GM12875 (cell line): ENCODE measurements around the gene RARRES2.
"Not testable (repeated sequence)": the region's sequence is repeated elsewhere in the genome, so short reads cannot be mapped to it uniquely, and the experiment has no call there.

Experiments used
- H3K4me3 ChIP-seq: one replicate; pipeline ENCODE4 v1.5.1; 2011; ENCODE audit warnings: low read depth, low read length, control low read depth
- TF ChIP-seq, protein P1 (sequence below): IDR thresholded peaks from 2 replicates; pipeline ENCODE4 v1.5.1; 2011; ENCODE audit warnings: low read depth, mild to moderate bottlenecking, control low read depth, inconsistent platforms, low read length, moderate library complexity, borderline replicate concordance; ENCODE audit not compliant: insufficient read depth

RARRES2 gene

DNA sequence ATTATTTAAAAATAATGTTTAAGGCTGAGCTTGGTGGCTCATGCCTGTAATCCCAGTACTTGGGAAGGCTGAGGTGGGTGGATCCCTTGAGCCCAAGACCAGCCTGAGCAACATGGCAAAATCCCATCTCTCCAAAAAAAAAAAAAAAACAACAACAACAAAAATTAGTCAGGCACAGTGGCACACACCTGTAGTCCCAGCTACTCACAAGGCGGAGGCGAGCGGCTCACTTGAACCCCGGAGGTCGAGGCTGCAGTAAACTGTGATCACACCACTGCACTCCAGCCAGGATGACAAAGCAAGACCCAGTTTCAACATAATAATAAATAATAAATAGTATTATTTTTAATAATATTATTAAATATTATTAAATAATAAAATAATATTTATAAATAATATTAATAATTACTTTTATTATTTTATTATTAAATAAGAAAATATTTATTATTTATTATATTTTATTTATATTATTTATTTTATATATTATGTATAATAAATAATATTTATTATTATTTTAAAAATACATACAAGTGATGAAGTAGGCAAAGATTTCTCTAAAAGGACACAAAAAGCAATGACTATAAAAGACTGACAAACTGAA lies 26.7 kb downstream of the RARRES2 start:
- no peak overlapping the region for H3K4me3 ChIP-seq
- TF ChIP-seq, protein P1, sequence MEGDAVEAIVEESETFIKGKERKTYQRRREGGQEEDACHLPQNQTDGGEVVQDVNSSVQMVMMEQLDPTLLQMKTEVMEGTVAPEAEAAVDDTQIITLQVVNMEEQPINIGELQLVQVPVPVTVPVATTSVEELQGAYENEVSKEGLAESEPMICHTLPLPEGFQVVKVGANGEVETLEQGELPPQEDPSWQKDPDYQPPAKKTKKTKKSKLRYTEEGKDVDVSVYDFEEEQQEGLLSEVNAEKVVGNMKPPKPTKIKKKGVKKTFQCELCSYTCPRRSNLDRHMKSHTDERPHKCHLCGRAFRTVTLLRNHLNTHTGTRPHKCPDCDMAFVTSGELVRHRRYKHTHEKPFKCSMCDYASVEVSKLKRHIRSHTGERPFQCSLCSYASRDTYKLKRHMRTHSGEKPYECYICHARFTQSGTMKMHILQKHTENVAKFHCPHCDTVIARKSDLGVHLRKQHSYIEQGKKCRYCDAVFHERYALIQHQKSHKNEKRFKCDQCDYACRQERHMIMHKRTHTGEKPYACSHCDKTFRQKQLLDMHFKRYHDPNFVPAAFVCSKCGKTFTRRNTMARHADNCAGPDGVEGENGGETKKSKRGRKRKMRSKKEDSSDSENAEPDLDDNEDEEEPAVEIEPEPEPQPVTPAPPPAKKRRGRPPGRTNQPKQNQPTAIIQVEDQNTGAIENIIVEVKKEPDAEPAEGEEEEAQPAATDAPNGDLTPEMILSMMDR = no peak

- no peak overlapping the region for H3K4me3 ChIP-seq
- TF ChIP-seq, protein P1 = no peak
Measured at GRCh38 chr7:150313870-150314269, 27.6 kb downstream of the RARRES2 start.

DNA sequence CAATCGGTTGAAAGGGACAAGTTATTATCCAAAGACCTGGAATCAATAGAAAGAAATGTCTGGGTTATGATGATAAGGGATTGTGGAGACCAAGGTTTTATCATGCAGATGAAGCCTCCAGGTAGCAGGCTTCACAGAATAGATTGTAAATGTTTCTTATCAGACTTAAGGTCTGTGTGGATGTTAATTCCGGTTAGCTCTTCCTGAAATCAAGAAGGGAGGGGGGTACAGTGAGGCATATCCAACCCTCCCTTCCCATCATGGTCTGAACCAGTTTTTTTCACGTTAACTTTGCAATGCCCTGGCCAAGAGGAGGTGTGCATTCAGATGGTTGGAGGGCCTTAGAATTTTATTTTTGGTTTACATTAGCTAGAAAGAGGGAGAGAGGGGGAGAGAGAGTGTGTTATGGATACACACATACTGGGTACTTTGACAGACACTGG lies 28.0 kb downstream of the RARRES2 start:
- TF ChIP-seq, protein P1 = no peak
- no peak overlapping the region for H3K4me3 ChIP-seq

- H3K4me3 ChIP-seq = not testable (repeated sequence)
Measured at GRCh38 chr7:150312649-150313366, 28.6 kb downstream of the RARRES2 start.

DNA sequence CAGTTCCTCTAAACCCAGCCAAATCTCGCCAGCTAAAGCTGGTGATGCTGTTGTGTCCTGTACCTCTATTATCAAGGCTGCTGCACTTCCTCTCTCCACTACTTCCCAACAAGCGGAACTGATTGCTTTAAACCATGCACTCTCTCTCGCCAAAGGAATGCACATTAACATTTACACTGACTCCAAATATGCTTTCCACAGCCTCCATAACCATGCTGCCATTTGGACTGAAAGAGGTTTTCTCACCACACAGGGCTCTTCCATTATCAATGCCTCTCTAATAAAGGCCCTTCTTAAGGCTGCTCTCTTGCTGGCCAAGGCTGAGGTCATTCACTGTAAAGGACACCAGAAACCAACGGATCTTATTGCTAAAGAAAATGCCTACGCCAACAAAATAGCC lies 29.7 kb downstream of the RARRES2 start:
- no peak overlapping the region for H3K4me3 ChIP-seq
- TF ChIP-seq, protein P1 = no peak

- no peak overlapping the region for H3K4me3 ChIP-seq
- TF ChIP-seq, protein P1 = no peak
Measured at GRCh38 chr7:150311146-150311545, 30.3 kb downstream of the RARRES2 start.

DNA sequence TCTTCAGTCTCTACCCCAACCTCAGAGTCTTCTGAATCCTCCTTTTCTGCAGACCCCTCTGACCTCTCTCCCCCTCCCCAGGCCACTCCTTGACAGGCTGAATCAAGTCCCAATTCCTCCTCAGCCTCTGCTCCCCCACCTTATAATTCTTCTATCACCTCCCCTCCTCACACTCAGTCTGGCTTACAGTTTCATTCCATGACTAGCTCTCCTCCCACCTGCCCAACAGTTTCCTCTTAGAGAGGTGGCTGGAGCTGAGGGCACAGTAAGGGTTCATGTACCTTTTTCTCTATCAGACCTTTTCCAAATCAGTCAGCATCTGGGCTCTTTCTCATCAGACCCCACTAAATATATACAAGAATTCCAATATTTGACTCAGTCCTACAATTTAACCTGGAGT lies 32.9 kb downstream of the RARRES2 start:
- no peak overlapping the region for H3K4me3 ChIP-seq
- TF ChIP-seq, protein P1 = no peak
